Measurements from ENCODE around the gene RPS19.

- no peak for TF ChIP-seq POLR2A (IDR thresholded peaks at IDR 0.05)
- no peak for TF ChIP-seq CTCF (IDR thresholded peaks at IDR 0.05)
Observed at GRCh38 chr19:41912899-41913537, 53.0 kb downstream of the RPS19 start.
